Caco-2 (cell line): ENCODE results near the gene FUT2. TPM values are rescaled to one million over a fixed set of nuclear protein-coding genes. Genes with fewer than 3 reads are reported as not detected.

Experiments
- BruUV-seq: library from RNA; stranded (reverse); fragments of 400-500 nt; replicated peaks from 2 replicates; lab custom pipeline; 2021; lab: Mats Ljungman, UMichigan
- CTCF ChIA-PET: fragments of 300-600 bp; sonication (Branson Sonifier 250); formaldehyde crosslinking; loops from one replicate; lab custom pipeline; 2022; ENCODE audit warnings: antibody characterized with exemption; lab: Charles Lee
- POLR2A ChIA-PET: fragments of 300-600 bp; sonication (Branson Sonifier 250); formaldehyde crosslinking; loops from one replicate; lab custom pipeline; 2022; ENCODE audit warnings: antibody characterized with exemption; lab: Charles Lee
- DNase-seq, 2 experiments: peaks; one replicate each; pipeline versions ENCODE4 v3.0.0 to v3.0.0-alpha.2; 2020 to 2022
- H3K27me3 ChIP-seq: replicated peaks from 2 replicates; pipeline ENCODE4 v1.6.0; 2011; ENCODE audit warnings: low read length; ENCODE audit not compliant: control insufficient read depth, insufficient read depth
- H3K36me3 ChIP-seq: 2 replicates; pipeline ENCODE4 v1.5.1; 2011; ENCODE audit warnings: low read length; ENCODE audit not compliant: control insufficient read depth, insufficient read depth
- H3K4me1 ChIP-seq: fragments of 250-450 bp; sonication (Bioruptor Pico); 2 replicates; pipeline ENCODE4 v1.5.1; 2020; ENCODE audit warnings: mild to moderate bottlenecking
- H3K4me3 ChIP-seq: 2 replicates; pipeline ENCODE4 v1.5.1; 2011; ENCODE audit warnings: low read depth, mild to moderate bottlenecking, control low read depth, low read length
- H3K9me3 ChIP-seq: fragments of 250-450 bp; sonication (Bioruptor Pico); 2 replicates; pipeline ENCODE4 v1.5.1; 2020; ENCODE audit warnings: mild to moderate bottlenecking, moderate library complexity
- H3K27ac Mint-ChIP-seq: one replicate; pipeline ENCODE4 v1.8.0; 2022; ENCODE audit warnings: mixed read lengths; ENCODE audit not compliant: unreplicated experiment
- H3K27me3 Mint-ChIP-seq: one replicate; pipeline ENCODE4 v1.8.0; 2022; ENCODE audit warnings: mixed read lengths; ENCODE audit not compliant: insufficient read depth, unreplicated experiment
- H3K36me3 Mint-ChIP-seq: one replicate; pipeline ENCODE4 v1.8.0; 2022; ENCODE audit warnings: mild to moderate bottlenecking, mixed read lengths; ENCODE audit not compliant: insufficient read depth, unreplicated experiment
- H3K4me1 Mint-ChIP-seq: one replicate; pipeline ENCODE4 v1.8.0; 2022; ENCODE audit warnings: low read depth, mixed read lengths; ENCODE audit not compliant: unreplicated experiment
- H3K4me3 Mint-ChIP-seq: one replicate; pipeline ENCODE4 v1.8.0; 2022; ENCODE audit warnings: mild to moderate bottlenecking, moderate library complexity, mixed read lengths; ENCODE audit not compliant: unreplicated experiment
- H3K9me3 Mint-ChIP-seq: one replicate; pipeline ENCODE4 v1.8.0; 2022; ENCODE audit warnings: mixed read lengths; ENCODE audit not compliant: unreplicated experiment
- CTCF ChIP-seq, 2 experiments: fragments of 200-600 bp in 1 of 2; IDR thresholded peaks; 1 replicate in 1 of 2; 2 replicates in 1 of 2; pipeline versions ENCODE4 v1.5.1 to v1.8.0; 2011 to 2022; ENCODE audit warnings: antibody characterized with exemption in 1 of 2, control low read depth in 1 of 2, inconsistent platforms in 1 of 2, low read depth in 1 of 2, low read length in 1 of 2, mild to moderate bottlenecking in 1 of 2, moderate library complexity in 1 of 2; ENCODE audit not compliant: insufficient read depth in 1 of 2, severe bottlenecking in 1 of 2, unreplicated experiment in 1 of 2
- intact Hi-C: fragments of 100-400 bp; cut with micrococcal nuclease; formaldehyde crosslinking; loops from one replicate; pipeline ENCODE4 v1.10.0; 2022; ENCODE audit not compliant: unreplicated experiment
- total RNA-seq: library from RNA; stranded (reverse); gene quantifications from 2 replicates; pipeline ENCODE4 v1.2.3, GENCODE V29; 2022

The FUT2 gene
- total RNA-seq, 1 experiment from 2014 or later, result 13.5 TPM

GRCh38 chr19:48719263-48720171 is 23.7 kb downstream of the FUT2 start, which contains the start of gene MAMSTR:
Gene MAMSTR, minus strand, starts transcription at chr19:48719725. Its CDS starts 694 bp downstream, at chr19:48719031.
- POLR2A ChIA-PET, result no interaction called here
- peaks cover 16% of the 10 kb centered on the region for H3K4me1 ChIP-seq
- H3K4me3 ChIP-seq, result peak within 1 kb of the TSS; percentile 79
- no peaks in the 10 kb centered on the region for H3K27me3 Mint-ChIP-seq
- peak within 1 kb of the TSS; percentile 97 for H3K27ac Mint-ChIP-seq
- no peak for DNase-seq
- BruUV-seq, result no TSS peak
- CTCF ChIA-PET, result interaction anchor here (1.3 kb wide), 1 partner anchor 20 kb away, joined by 8 read pairs; no protein-coding TSS in a partner anchor
- no peaks in the 10 kb centered on the region for H3K9me3 ChIP-seq
- no peaks in the 10 kb centered on the region for H3K27me3 ChIP-seq
- TF ChIP-seq CTCF (IDR thresholded peaks at IDR 0.05; ENCODE audit: insufficient read depth in 1 of 2, low read depth in 1 of 2, low read length in 1 of 2, severe bottlenecking in 1 of 2, unreplicated experiment in 1 of 2), result no peak
- H3K9me3 Mint-ChIP-seq, result no peaks in the 10 kb centered on the region
- peaks cover 27% of the 10 kb centered on the region for H3K36me3 Mint-ChIP-seq
- peaks cover 27% of the 10 kb centered on the region for H3K4me1 Mint-ChIP-seq
- no peaks in the 10 kb centered on the region for H3K36me3 ChIP-seq
- H3K4me3 Mint-ChIP-seq, result peak within 1 kb of the TSS; percentile 92
- intact Hi-C loops, result loop anchor here (1.0 kb wide), 1 partner anchor 19 kb away; no protein-coding TSS in a partner anchor

- H3K9me3 Mint-ChIP-seq, result no peaks in the 10 kb centered on the region
- ChIA-PET POLR2A (interaction anchor here (0.5 to 1.0 kb wide), 6 partner anchors 12 to 485 kb away, joined by 3 to 8 read pairs (median 3); partner anchors contain the start of genes FUT2 and SPHK2), CTCF (interaction anchor here (0.6 to 1.4 kb wide), 5 partner anchors 13 to 75 kb away, joined by 3 to 8 read pairs (median 5); partner anchors contain the start of gene CA11)
- peaks cover 25% of the 10 kb centered on the region for H3K4me1 Mint-ChIP-seq
- no peaks in the 10 kb centered on the region for H3K27me3 Mint-ChIP-seq
- BruUV-seq, result no TSS peak
- Histone ChIP-seq H3K9me3 (no peaks in the 10 kb centered on the region), H3K36me3 (no peaks in the 10 kb centered on the region), H3K27me3 (no peaks in the 10 kb centered on the region), H3K4me3 (peak overlapping the region; percentile 15; the same call in 1 of the 2 replicates), H3K4me1 (peaks cover 10% of the 10 kb centered on the region)
- peaks cover 26% of the 10 kb centered on the region for H3K36me3 Mint-ChIP-seq
- TF ChIP-seq CTCF (IDR thresholded peaks at IDR 0.05; ENCODE audit: insufficient read depth in 1 of 2, low read depth in 1 of 2, low read length in 1 of 2, severe bottlenecking in 1 of 2, unreplicated experiment in 1 of 2), result no peak
- peak overlapping the region; percentile 92 for H3K4me3 Mint-ChIP-seq
- no peak for DNase-seq
- intact Hi-C loops, result loop anchor here (1.0 kb wide), 1 partner anchor 18 kb away; no protein-coding TSS in a partner anchor
- peak overlapping the region; percentile 97 for H3K27ac Mint-ChIP-seq
Measured at GRCh38 chr19:48720251-48720612, 24.5 kb downstream of the FUT2 start.
